RPMI7951 (cell line): Measurements from ENCODE around the gene PTPRN2. TPM values are rescaled to one million over a fixed set of nuclear protein-coding genes. Genes with fewer than 3 reads are reported as not detected.
"Not testable (repeated sequence)": the region's sequence is repeated elsewhere in the genome, so short reads cannot be mapped to it uniquely, and the experiment has no call there.

Source experiments
- DNase-seq: peaks from one replicate; pipeline ENCODE4 v3.0.0-alpha.2; 2012; ENCODE audit warnings: low read depth
- total RNA-seq: library from RNA; depleted of rRNA; stranded (reverse); fragments of >200 nt; shearing (Covaris generic); gene quantifications from 2 replicates; pipeline ENCODE4 v1.2.3, GENCODE V29; 2014

The PTPRN2 gene
- total RNA-seq, 1 experiment from 2014 or later = 9.0 TPM

GRCh38 chr7:157904211-157904865, 683.3 kb downstream of the PTPRN2 start:
- no peak for DNase-seq

DNA sequence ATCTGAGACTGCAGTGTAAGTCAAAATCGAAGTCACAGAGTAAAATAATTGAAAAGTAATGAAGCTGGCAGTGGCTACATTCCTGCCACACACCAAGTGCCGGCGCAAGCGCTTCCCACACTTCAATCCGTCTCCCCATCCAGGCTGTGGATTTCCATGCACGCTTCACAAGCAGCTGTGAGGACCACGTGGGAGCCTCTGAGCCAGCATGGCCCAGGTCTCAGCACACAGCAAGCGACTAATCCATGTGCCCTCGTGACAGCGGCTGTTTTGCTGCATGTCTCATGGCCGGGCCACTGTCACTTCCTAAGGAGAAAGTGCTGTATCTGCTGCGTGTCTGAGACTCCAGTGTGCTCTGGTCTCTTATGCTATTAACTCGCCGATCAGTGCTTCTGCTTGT, 683.9 kb downstream of the PTPRN2 start:
- DNase-seq = no peak

- DNase-seq = no peak
These were observed 684.3 kb downstream of the PTPRN2 start for GRCh38 chr7:157903296-157903695.

- not testable (repeated sequence) for DNase-seq
These were observed 685.6 kb downstream of the PTPRN2 start for GRCh38 chr7:157901816-157902610.

- DNase-seq = no peak
These were observed 686.5 kb downstream of the PTPRN2 start for GRCh38 chr7:157901166-157901565.

DNA sequence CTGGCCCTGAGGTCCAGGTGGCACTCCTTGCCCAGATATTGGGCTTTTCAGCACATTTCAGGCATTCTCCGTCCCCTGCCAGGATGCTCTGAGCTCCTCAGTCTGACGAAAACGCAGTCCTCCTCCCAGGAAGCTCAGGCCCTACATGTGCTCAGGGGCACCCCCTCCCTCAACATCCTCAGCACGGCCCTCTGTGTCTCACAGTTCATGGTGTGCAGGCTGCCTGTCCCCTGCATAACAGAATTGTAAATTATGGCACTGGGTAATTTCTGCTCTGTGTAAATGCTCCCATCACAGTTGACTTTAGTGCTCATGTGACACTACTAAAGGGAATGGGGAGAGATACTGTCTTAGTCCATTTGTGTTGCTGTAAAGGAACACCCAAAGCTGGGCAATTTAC, 687.1 kb downstream of the PTPRN2 start:
- no peak for DNase-seq

DNA sequence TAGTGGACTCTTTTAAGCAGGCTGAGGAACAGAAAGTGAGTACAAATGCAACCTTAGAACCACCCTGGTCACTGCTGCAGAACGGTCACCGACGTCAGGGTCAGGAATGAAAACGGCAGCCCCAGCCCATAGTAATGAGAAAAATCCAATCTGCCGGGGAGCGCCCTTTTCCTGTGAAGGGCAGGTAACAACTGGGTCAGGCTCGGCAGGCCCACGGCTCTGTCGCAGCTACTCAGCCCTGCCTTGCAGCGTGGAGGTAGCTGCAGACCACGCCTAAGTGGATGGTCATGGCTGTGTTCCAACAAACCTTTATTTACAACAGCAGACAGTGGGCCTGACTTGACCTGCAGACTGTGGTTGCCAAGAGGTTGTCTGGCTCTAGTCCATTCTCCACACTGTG, 687.6 kb downstream of the PTPRN2 start:
- DNase-seq = no peak

DNA sequence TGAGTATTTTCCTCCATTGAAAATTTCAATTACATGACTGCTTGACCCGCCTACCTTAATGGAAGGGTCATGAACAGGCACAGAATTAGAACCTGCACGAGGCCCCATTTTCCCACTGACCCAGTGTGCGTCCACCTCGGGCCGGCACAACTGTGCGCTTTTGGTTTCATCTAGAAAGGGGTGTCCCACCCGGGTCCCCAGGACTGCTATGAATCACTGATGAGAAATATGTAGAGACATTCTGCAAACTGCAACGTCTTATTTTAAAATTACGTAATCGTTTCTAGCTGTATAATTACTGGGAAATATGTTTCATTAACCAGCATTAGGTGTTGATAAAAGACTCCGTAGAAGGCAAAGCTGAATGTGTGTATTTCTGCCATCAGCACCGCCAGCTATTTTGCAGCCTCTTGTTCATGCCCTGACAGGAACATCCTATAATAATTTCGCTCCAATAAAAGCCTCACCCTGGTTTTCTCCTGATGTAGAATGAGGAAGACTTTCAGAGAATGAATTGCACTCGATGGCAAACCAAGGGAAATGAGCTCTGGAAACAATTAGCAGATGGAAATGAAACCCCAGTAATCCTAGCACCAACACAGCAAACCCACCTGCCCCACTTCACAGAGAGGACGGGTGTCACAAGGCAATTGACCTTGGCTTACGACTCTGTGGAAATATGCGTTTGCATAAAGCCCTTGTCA, 688.7 kb downstream of the PTPRN2 start:
- no peak for DNase-seq

DNA sequence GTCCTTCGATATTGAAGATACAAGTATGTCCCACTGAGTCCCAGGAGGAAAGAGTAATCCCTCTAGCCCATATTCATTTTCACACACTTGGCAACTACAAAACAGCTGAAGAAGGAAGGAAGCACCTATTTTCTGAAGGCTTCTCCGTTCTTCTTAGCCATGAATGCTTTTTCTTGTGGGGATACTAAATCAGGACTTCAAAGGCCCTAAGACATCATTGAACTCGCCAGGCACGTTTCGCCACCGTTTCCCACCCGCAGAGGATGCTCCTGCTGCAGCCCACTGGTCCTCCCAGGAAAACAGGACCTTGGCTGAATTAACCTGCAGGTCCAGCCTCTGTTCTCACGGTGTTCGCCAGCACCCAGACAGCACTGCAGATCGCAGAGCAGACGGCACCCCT, 689.4 kb downstream of the PTPRN2 start:
- DNase-seq = no peak

- no peak for DNase-seq
These were observed 689.9 kb downstream of the PTPRN2 start for GRCh38 chr7:157897681-157898080.

- DNase-seq = no peak
These were observed 690.7 kb downstream of the PTPRN2 start for GRCh38 chr7:157896774-157897555.

GRCh38 chr7:157896376-157896675, 691.3 kb downstream of the PTPRN2 start:
- not testable (repeated sequence) for DNase-seq

- DNase-seq = no peak
These were observed 691.9 kb downstream of the PTPRN2 start for GRCh38 chr7:157895520-157896375.

DNA sequence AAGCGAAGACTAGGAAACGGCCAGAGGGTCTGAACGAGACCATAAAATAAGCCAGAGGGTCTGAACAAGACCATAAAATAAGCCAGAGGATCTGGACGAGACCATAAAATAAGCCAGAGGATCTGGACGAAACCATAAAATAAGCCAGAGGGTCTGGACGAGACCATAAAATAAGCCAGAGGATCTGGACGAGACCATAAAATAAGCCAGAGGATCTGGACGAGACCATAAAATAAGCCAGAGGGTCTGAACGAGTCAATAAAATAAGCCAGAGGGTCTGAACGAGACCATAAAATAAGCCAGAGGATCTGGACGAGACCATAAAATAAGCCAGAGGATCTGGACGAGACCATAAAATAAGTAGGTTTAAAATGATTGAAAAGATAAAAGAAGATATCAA, 692.5 kb downstream of the PTPRN2 start:
- DNase-seq = not testable (repeated sequence)

- DNase-seq = no peak
These were observed 694.0 kb downstream of the PTPRN2 start for GRCh38 chr7:157893535-157894044.

DNA sequence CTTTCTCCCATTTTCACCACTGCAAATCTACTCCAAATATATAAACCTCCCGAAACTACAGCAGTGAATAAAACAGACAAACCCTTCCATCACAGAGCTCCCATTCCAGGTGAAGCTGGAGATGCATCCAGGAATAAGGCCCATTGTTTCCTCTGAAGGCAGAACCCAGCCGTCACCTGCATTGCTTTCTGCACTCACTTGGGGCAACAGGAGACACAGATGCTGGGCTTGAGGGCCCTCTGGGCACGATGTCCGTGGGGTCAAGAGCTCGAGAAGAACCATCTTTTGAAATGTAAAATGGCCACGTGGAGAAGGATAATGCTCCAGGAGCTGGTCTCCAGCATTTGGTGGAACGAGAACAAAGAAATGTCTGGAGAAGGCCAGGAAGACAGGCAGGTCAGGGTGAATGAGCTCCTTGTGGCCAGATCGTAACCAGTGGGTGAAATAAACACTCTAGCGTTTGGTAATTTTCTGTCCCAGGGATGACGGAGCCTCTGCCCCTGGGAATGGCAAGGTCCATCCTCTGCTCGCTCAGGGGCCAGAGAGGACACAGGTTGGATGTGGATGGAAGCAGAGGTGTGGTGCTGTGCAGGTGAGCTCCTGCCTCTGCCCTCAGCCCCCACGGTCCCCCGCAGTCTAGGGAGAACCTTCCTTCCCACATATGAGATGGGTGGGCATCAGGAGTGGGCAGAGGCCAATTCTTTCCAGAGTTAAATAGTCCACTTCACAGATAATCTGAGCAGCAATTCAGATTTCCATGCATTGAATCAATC, 694.7 kb downstream of the PTPRN2 start:
- DNase-seq = no peak

DNA sequence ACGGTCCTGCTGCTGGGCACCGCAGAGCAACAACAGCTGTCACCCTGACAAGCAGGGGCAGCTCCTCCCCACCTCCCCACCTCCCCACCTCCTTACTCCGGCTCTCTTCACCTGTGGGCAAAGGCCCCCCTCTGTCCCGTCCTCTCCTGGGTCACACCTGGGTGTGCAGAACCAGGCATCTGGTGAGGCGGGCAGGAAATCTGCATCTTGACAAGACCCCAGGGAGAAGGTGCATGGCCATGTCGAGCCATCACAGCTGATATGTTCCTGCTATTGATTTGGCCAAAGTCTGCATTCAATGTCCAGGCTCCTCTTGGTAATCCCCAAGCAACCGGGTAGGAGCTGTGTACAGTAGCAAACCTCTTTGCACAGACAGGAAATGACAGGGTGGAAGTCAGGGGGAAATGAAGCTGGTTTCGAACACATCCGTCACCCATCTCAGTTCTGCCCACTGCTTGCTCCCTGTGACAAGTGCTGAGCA, 696.7 kb downstream of the PTPRN2 start:
- DNase-seq = no peak

DNA sequence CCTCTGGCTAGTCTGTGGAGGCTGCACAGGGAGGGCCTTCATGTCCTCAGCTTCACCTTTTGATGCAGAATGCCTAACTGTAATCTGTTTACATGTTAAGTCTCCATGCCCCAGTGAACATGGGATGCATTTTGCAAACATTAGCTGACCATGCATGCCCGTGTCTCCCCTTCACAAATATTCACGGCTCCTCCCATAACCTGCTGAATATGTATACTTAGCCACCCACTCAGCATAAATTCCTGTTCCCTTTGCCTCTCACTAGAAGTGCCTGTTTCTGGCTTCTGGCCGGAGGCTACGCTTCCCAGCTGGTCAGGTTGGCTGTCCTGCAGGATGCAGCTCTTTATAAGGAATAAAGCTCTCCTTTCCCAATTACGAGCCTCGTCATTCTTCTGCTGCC, 698.1 kb downstream of the PTPRN2 start:
- DNase-seq = no peak

- DNase-seq = no peak
These were observed 699.0 kb downstream of the PTPRN2 start for GRCh38 chr7:157888579-157888978.

GRCh38 chr7:157887400-157887799, 700.2 kb downstream of the PTPRN2 start:
- no peak for DNase-seq
